H1 (cell line): Measurements from ENCODE around the gene SUGT1. TPM values are rescaled to one million over a fixed set of nuclear protein-coding genes. Genes with fewer than 3 reads are reported as not detected.

Source experiments
- CTCF ChIA-PET: fragments of 300-600 bp; sonication (Branson Sonifier 250); formaldehyde crosslinking; loops from one replicate; lab custom pipeline; 2021; ENCODE audit not compliant: partially characterized antibody; lab: Charles Lee
- POLR2A ChIA-PET: fragments of 300-600 bp; sonication (Branson Sonifier 250); formaldehyde crosslinking; loops from one replicate; lab custom pipeline; 2021; ENCODE audit warnings: inconsistent platforms; ENCODE audit not compliant: partially characterized antibody; lab: Charles Lee
- DNase-seq, 2 experiments: peaks; one replicate each; pipeline versions ENCODE4 v3.0.0 to v3.0.0-alpha.2; 2010 to 2022; ENCODE audit warnings: low spot score in 2 of 2, low read depth in 1 of 2, mixed read lengths in 1 of 2
- FAIRE-seq: peaks from 2 replicates; lab custom pipeline; 2011; peaks lifted over from hg19 to GRCh38; lab: Jason Lieb, UNC
- H2AFZ ChIP-seq: 2 replicates; pipeline ENCODE4 v1.8.1; 2012; ENCODE audit warnings: low read length, inconsistent platforms
- H2AK5ac ChIP-seq: 2 replicates; pipeline ENCODE4 v1.6.1; 2013; ENCODE audit warnings: low read depth, low read length
- H2BK120ac ChIP-seq: replicated peaks from 2 replicates; pipeline ENCODE3; 2013; ENCODE audit warnings: low read depth, low read length, inconsistent platforms
- H2BK12ac ChIP-seq: 2 replicates; pipeline ENCODE4 v1.6.1; 2013; ENCODE audit warnings: low read depth, low read length
- H2BK15ac ChIP-seq: 2 replicates; pipeline ENCODE4 v1.6.1; 2013; ENCODE audit warnings: low read length
- H2BK20ac ChIP-seq: 2 replicates; pipeline ENCODE4 v1.6.1; 2013; ENCODE audit warnings: low read length
- H2BK5ac ChIP-seq: 2 replicates; pipeline ENCODE4 v1.6.1; 2013; ENCODE audit warnings: low read depth, low read length
- H3K14ac ChIP-seq: 2 replicates; pipeline ENCODE4 v1.6.1; 2013; ENCODE audit warnings: inconsistent platforms; ENCODE audit not compliant: insufficient read length
- H3K18ac ChIP-seq: 2 replicates; pipeline ENCODE4 v1.6.1; 2013; ENCODE audit warnings: low read length; ENCODE audit errors: extremely low read depth
- H3K23ac ChIP-seq: 2 replicates; pipeline ENCODE4 v1.6.1; 2013; ENCODE audit warnings: inconsistent platforms; ENCODE audit not compliant: insufficient read length
- H3K23me2 ChIP-seq: 2 replicates; pipeline ENCODE4 v1.6.1; 2013; ENCODE audit warnings: low read depth, low read length
- H3K27ac ChIP-seq: 2 replicates; pipeline ENCODE4 v1.6.1; 2011; ENCODE audit warnings: low read depth, low read length, inconsistent platforms
- H3K27me3 ChIP-seq, 4 experiments: replicated peaks in 1 of 4; 1 replicate in 1 of 4; 2 replicates in 3 of 4; pipeline versions ENCODE4 v1.6.1 to v1.8.1; 2011 to 2013; ENCODE audit warnings: low read length in 3 of 4, mild to moderate bottlenecking in 3 of 4, inconsistent platforms in 2 of 4, mixed read lengths in 2 of 4, moderate library complexity in 1 of 4; ENCODE audit not compliant: control insufficient read depth in 3 of 4, insufficient read depth in 3 of 4; ENCODE audit errors: extremely low read depth in 1 of 4
- H3K36me3 ChIP-seq, 4 experiments: 2 replicates each; pipeline versions ENCODE4 v1.6.1 to v1.8.1; 2011 to 2013; ENCODE audit warnings: mild to moderate bottlenecking in 4 of 4, low read length in 3 of 4, moderate library complexity in 2 of 4, control low read depth in 1 of 4, inconsistent platforms in 1 of 4; ENCODE audit not compliant: insufficient read depth in 4 of 4, control insufficient read depth in 2 of 4
- H3K4ac ChIP-seq: replicated peaks from 2 replicates; pipeline ENCODE3; 2013; ENCODE audit warnings: low read length, low read depth, mixed read lengths, inconsistent platforms; ENCODE audit not compliant: insufficient read length
- H3K4me1 ChIP-seq, 4 experiments: replicated peaks in 1 of 4; 1 replicate in 1 of 4; 2 replicates in 3 of 4; pipeline versions ENCODE4 v1.6.1 to v1.8.1; 2011 to 2013; ENCODE audit warnings: low read length in 3 of 4, inconsistent platforms in 2 of 4, mixed read lengths in 1 of 4; ENCODE audit not compliant: insufficient read depth in 4 of 4, control insufficient read depth in 3 of 4
- H3K4me2 ChIP-seq, 2 experiments: 2 replicates each; pipeline versions ENCODE4 v1.6.1 to v1.8.1; 2011 to 2013; ENCODE audit warnings: low read depth in 2 of 2, low read length in 2 of 2, control low read depth in 1 of 2, inconsistent platforms in 1 of 2, mild to moderate bottlenecking in 1 of 2; ENCODE audit not compliant: insufficient read depth in 1 of 2
- H3K4me3 ChIP-seq, 4 experiments: fragments of 200-600, 300-600 bp in 1 of 4; sonication (generic), shearing (Covaris generic), sonication (Bioruptor Twin) in 1 of 4; 2 replicates each; pipeline versions ENCODE4 v1.5.1 to v1.8.1; 2011 to 2016; ENCODE audit warnings: low read length in 4 of 4, low read depth in 3 of 4, control low read depth in 2 of 4, inconsistent platforms in 2 of 4, mild to moderate bottlenecking in 2 of 4, mixed read lengths in 1 of 4, moderate library complexity in 1 of 4; ENCODE audit not compliant: insufficient read depth in 2 of 4; ENCODE audit errors: extremely low read depth in 1 of 4
- H3K56ac ChIP-seq: replicated peaks from 2 replicates; pipeline ENCODE3; 2013; ENCODE audit warnings: low read depth, mild to moderate bottlenecking, mixed read lengths, low read length, inconsistent platforms; ENCODE audit not compliant: insufficient read length
- H3K79me1 ChIP-seq: 2 replicates; pipeline ENCODE4 v1.6.1; 2013; ENCODE audit warnings: low read depth, low read length, control low read depth
- H3K79me2 ChIP-seq, 2 experiments: 2 replicates each; pipeline versions ENCODE4 v1.6.1 to v1.8.1; 2012 to 2013; ENCODE audit warnings: low read length in 2 of 2, mild to moderate bottlenecking in 2 of 2, inconsistent platforms in 1 of 2; ENCODE audit not compliant: insufficient read depth in 2 of 2, control insufficient read depth in 1 of 2
- H3K9ac ChIP-seq, 4 experiments: replicated peaks in 1 of 4; 1 replicate in 1 of 4; 2 replicates in 3 of 4; pipeline versions ENCODE4 v1.6.1 to v1.8.1; 2011 to 2013; ENCODE audit warnings: low read depth in 3 of 4, low read length in 3 of 4, control low read depth in 2 of 4, mild to moderate bottlenecking in 2 of 4, moderate library complexity in 2 of 4, inconsistent platforms in 1 of 4; ENCODE audit errors: extremely low read depth in 1 of 4
- H3K9me3 ChIP-seq, 2 experiments: 2 replicates each; pipeline versions ENCODE4 v1.6.1 to v1.8.1; 2012 to 2013; ENCODE audit warnings: mild to moderate bottlenecking in 2 of 2, moderate library complexity in 2 of 2, control low read depth in 1 of 2, inconsistent platforms in 1 of 2, low read depth in 1 of 2, low read length in 1 of 2, mixed read lengths in 1 of 2; ENCODE audit not compliant: insufficient read depth in 2 of 2
- H4K20me1 ChIP-seq, 2 experiments: replicated peaks in 1 of 2; 2 replicates each; pipeline versions ENCODE3 to v1.8.1; 2011 to 2013; ENCODE audit warnings: inconsistent platforms in 2 of 2, low read length in 2 of 2, mild to moderate bottlenecking in 1 of 2; ENCODE audit not compliant: insufficient read depth in 2 of 2, control insufficient read depth in 1 of 2
- H4K5ac ChIP-seq: 2 replicates; pipeline ENCODE4 v1.6.1; 2013; ENCODE audit warnings: low read length, low read depth, mixed read lengths, inconsistent platforms; ENCODE audit not compliant: insufficient read length
- H4K8ac ChIP-seq: 2 replicates; pipeline ENCODE4 v1.8.0; 2013; ENCODE audit warnings: mild to moderate bottlenecking, moderate library complexity, low read length, inconsistent platforms; ENCODE audit not compliant: insufficient read depth; ENCODE audit errors: extremely low read depth
- H4K91ac ChIP-seq: replicated peaks from 2 replicates; pipeline ENCODE3; 2013; ENCODE audit warnings: low read length, mixed read lengths, inconsistent platforms; ENCODE audit not compliant: insufficient read length
- CHD1 ChIP-seq: IDR thresholded peaks from 2 replicates; pipeline ENCODE4 v1.6.1; 2012; ENCODE audit warnings: low read depth, low read length, improper control_type of control experiment
- CREB1 ChIP-seq: IDR thresholded peaks from 2 replicates; pipeline ENCODE4 v1.6.1; 2012; ENCODE audit warnings: inconsistent platforms
- EGR1 ChIP-seq: IDR thresholded peaks from 2 replicates; pipeline ENCODE4 v1.6.1; 2011; ENCODE audit warnings: low read depth, low read length, borderline replicate concordance
- FOSL1 ChIP-seq: IDR thresholded peaks from 2 replicates; pipeline ENCODE4 v1.6.1; 2011; ENCODE audit warnings: mild to moderate bottlenecking, low read depth, low read length, moderate library complexity; ENCODE audit not compliant: insufficient read depth
- GTF2F1 ChIP-seq: IDR thresholded peaks from 2 replicates; pipeline ENCODE4 v1.6.1; 2012; ENCODE audit warnings: low read depth, low read length, improper control_type of control experiment, borderline replicate concordance
- KDM5A ChIP-seq: fragments of 200-600 bp; IDR thresholded peaks from 2 replicates; pipeline ENCODE4 v1.7.1; 2012; ENCODE audit warnings: mild to moderate bottlenecking, low read length, inconsistent platforms, mixed read lengths
- MAFK ChIP-seq: IDR thresholded peaks from 2 replicates; pipeline ENCODE4 v1.6.1; 2012; ENCODE audit warnings: low read depth, mild to moderate bottlenecking, improper control_type of control experiment, low read length
- POLR2A ChIP-seq, 2 experiments: IDR thresholded peaks; 1 replicate in 1 of 2; 2 replicates in 1 of 2; pipeline ENCODE4 v1.6.1; 2011; ENCODE audit warnings: low read depth in 2 of 2, low read length in 2 of 2, mild to moderate bottlenecking in 2 of 2; ENCODE audit errors: control extremely low read depth in 1 of 2
- RXRA ChIP-seq: IDR thresholded peaks from 2 replicates; pipeline ENCODE4 v1.6.1; 2011; ENCODE audit warnings: low read depth, mild to moderate bottlenecking, low read length, moderate library complexity; ENCODE audit not compliant: insufficient read depth
- SUZ12 ChIP-seq: fragments of 200-600 bp; sonication (generic); IDR thresholded peaks from 2 replicates; pipeline ENCODE4 v1.6.1; 2012; ENCODE audit warnings: mild to moderate bottlenecking, inconsistent platforms, low read length, moderate library complexity, mixed read lengths
- TAF7 ChIP-seq: optimal IDR thresholded peaks from 2 replicates; pipeline ENCODE3; 2011; ENCODE audit warnings: low read depth, mild to moderate bottlenecking, inconsistent platforms, low read length, moderate library complexity, borderline replicate concordance
- YY1 ChIP-seq: IDR thresholded peaks from 2 replicates; pipeline ENCODE4 v1.6.1; 2011; ENCODE audit warnings: low read depth, mild to moderate bottlenecking, low read length
- WGBS, 2 experiments: shearing (Covaris generic) in 1 of 2; methylation state at CpG; one replicate each; pipeline versions ENCODE4 v1.1.6 to v1.1.7; 2013 to 2015; ENCODE audit warnings: low lambda C conversion rate in 2 of 2, mixed read lengths in 2 of 2, inconsistent platforms in 1 of 2, low coverage in 1 of 2, missing lambda C conversion rate in 1 of 2; ENCODE audit not compliant: insufficient replicate concordance in 2 of 2, insufficient coverage in 1 of 2, insufficient read length in 1 of 2; ENCODE audit errors: extremely low coverage in 1 of 2, missing lambda C conversion rate in 1 of 2; 5-methylcytosine and 5-hydroxymethylcytosine counted together
- polyA plus RNA-seq, 7 experiments: library from polyadenylated mRNA; depleted of rRNA in 3 of 7; stranded (reverse) in 5 of 7; unstranded in 2 of 7; fragments of >200 nt in 5 of 7; fragments of 200-250 nt in 2 of 7; gene quantifications; 1 replicate in 5 of 7; 2 replicates in 1 of 7; 4 replicates in 1 of 7; pipeline versions ENCODE4 v1.2.1 to v1.2.3, GENCODE V29; 2011 to 2013; ENCODE audit warnings: missing spikeins in 2 of 7, mixed read lengths in 2 of 7
- total RNA-seq: library from RNA; stranded (reverse); fragmentation: NEBNext Ultra II Directional; extraction: Animal tissue kit (Norgen Biotek cat#: 25700); gene quantifications from 2 replicates; pipeline ENCODE4 v1.2.1, GENCODE V29; 2021
- TF ChIP-seq, protein P1 (sequence below): IDR thresholded peaks from 2 replicates; pipeline ENCODE4 v1.6.1; 2011; ENCODE audit warnings: low read length, improper control_type of control experiment
- TF ChIP-seq, protein P2 (sequence below): IDR thresholded peaks from 2 replicates; pipeline ENCODE4 v1.6.1; 2011; ENCODE audit warnings: low read depth, mild to moderate bottlenecking, low read length; ENCODE audit not compliant: insufficient read depth

SUGT1 gene
- total and polyA plus RNA-seq, 2 of the 8 experiments (the other 6 are each of a cell fraction or from before 2014, with no cell fraction given): 21.0 to 99.4 TPM

DNA sequence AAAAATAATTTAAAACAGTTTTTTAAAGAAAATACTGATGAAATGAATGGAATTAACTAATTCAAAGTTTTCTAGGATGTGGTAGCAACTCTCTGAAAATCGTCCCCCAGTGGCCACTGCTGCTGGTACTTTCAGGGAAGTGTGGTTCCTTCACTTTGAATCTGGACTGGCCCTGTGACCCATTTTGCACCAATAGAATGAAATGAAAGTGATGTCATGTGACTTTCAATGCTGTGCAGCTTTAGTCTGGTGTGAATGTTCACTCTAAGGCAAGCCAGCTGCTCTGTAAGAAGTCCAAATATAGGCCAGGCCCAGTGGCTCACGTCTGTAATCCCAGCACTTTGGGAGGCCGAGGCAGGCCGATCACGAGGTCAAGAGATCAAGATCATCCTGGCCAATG, 36.8 kb upstream of the SUGT1 start:
- H4K8ac ChIP-seq: no peak overlapping the region
- no peak for DNase-seq
- no peak overlapping the region for H3K18ac ChIP-seq
- no peak overlapping the region for H3K4me2 ChIP-seq
- CTCF ChIA-PET: interaction anchor here (2.1 kb wide), 1 partner anchor 193 kb away, joined by 9 read pairs; no protein-coding TSS in a partner anchor
- no peak overlapping the region for H2BK12ac ChIP-seq
- H3K36me3 ChIP-seq: no peaks in the 10 kb centered on the region
- no peak overlapping the region for H2AFZ ChIP-seq
- no peak overlapping the region for H3K23ac ChIP-seq
- H3K9ac ChIP-seq: no peak overlapping the region
- H4K20me1 ChIP-seq: no peaks in the 10 kb centered on the region
- H2BK120ac ChIP-seq: no peak overlapping the region
- H3K56ac ChIP-seq: no peak overlapping the region
- WGBS, 2 experiments: 95% methylated on average over 5 of the region's 5 CpGs; no CpG with 5 or more reads in 1 of the 2 experiments
- no peaks in the 10 kb centered on the region for H3K79me1 ChIP-seq
- H3K9me3 ChIP-seq: no peaks in the 10 kb centered on the region
- no peak overlapping the region for H2AK5ac ChIP-seq
- no peak overlapping the region for H3K14ac ChIP-seq
- H3K4ac ChIP-seq: no peak overlapping the region
- no peak overlapping the region for H3K27ac ChIP-seq
- H3K23me2 ChIP-seq: no peaks in the 10 kb centered on the region; the same call in 1 of the 2 replicates
- H3K79me2 ChIP-seq: peaks cover 0 to 8% of the 10 kb centered on the region in 2 experiments; a peak in 1 of 4 replicates
- H4K91ac ChIP-seq: no peak overlapping the region
- no peak overlapping the region for H2BK20ac ChIP-seq
- no peak overlapping the region for H2BK5ac ChIP-seq
- no peak for TF ChIP-seq POLR2A (IDR thresholded peaks at IDR 0.05; ENCODE audit: control extremely low read depth in 1 of 2, low read depth in 2 of 2, low read length in 2 of 2)
- TF ChIP-seq SUZ12: no peak
- TF ChIP-seq, protein P1, sequence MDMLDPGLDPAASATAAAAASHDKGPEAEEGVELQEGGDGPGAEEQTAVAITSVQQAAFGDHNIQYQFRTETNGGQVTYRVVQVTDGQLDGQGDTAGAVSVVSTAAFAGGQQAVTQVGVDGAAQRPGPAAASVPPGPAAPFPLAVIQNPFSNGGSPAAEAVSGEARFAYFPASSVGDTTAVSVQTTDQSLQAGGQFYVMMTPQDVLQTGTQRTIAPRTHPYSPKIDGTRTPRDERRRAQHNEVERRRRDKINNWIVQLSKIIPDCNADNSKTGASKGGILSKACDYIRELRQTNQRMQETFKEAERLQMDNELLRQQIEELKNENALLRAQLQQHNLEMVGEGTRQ: no peak
- TF ChIP-seq, protein P2, sequence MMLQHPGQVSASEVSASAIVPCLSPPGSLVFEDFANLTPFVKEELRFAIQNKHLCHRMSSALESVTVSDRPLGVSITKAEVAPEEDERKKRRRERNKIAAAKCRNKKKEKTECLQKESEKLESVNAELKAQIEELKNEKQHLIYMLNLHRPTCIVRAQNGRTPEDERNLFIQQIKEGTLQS: no peak
- TF ChIP-seq FOSL1: no peak
- no peak for TF ChIP-seq MAFK
- TF ChIP-seq RXRA: no peak
- TF ChIP-seq TAF7: no peak
- no peak for TF ChIP-seq CHD1
- TF ChIP-seq EGR1: no peak
- no peak for TF ChIP-seq CREB1
- no peak for TF ChIP-seq KDM5A
- no peak for TF ChIP-seq YY1
- no peak for TF ChIP-seq GTF2F1
- POLR2A ChIA-PET: interaction anchor here (1.8 to 2.8 kb wide), 2 partner anchors 34 to 36 kb away, joined by 3 to 34 read pairs; partner anchors contain the start of gene SUGT1
- no peak for FAIRE-seq
- H3K4me1 ChIP-seq: no peaks in the 10 kb centered on the region
- H3K27me3 ChIP-seq: no peaks in the 10 kb centered on the region
- H4K5ac ChIP-seq: no peak overlapping the region
- no peak overlapping the region for H3K4me3 ChIP-seq
- H2BK15ac ChIP-seq: no peak overlapping the region
